ENCODE measurements around the gene PNMA8A.
"Not testable (repeated sequence)": the region's sequence is repeated elsewhere in the genome, so short reads cannot be mapped to it uniquely, and the experiment has no call there.

The PNMA8A gene

GRCh38 chr19:46441866-46442265 is 29.5 kb downstream of the PNMA8A start:
- H3K27me3 ChIP-seq (replicated peaks in 2 of 5; ENCODE audit: control insufficient read depth in 4 of 5, insufficient read depth in 5 of 5, low read length in 4 of 5), result no peaks in the 10 kb centered on the region
- H3K36me3 ChIP-seq (ENCODE audit: control insufficient read depth in 4 of 4, insufficient read depth in 4 of 4, low read length in 3 of 4), result no peaks in the 10 kb centered on the region
- no peak overlapping the region for H3K4me3 ChIP-seq (ENCODE audit: control insufficient read depth in 1 of 7, extremely low read depth in 1 of 7, insufficient read depth in 4 of 7, low read depth in 2 of 7, low read length in 6 of 7)
- peaks cover 0 to 3% (median 0%) of the 10 kb centered on the region in 4 experiments for H3K4me1 ChIP-seq (ENCODE audit: control extremely low read depth in 1 of 4, control insufficient read depth in 4 of 4, insufficient read depth in 4 of 4, low read length in 3 of 4)
- WGBS (ENCODE audit: insufficient coverage), result no CpG with 5 or more reads among the region's 1 CpG
- H3K9me3 ChIP-seq (ENCODE audit: control extremely low read depth in 1 of 5, control insufficient read depth in 4 of 5, insufficient read depth in 2 of 5, low read depth in 1 of 5, low read length in 4 of 5), result no peaks in the 10 kb centered on the region
- ChIA-PET CTCF (interaction anchor here (0.6 kb wide), 1 partner anchor 11 kb away, joined by 4 read pairs; no protein-coding TSS in a partner anchor), POLR2A (no interaction called here)
- no peak for DNase-seq
- H3K27ac ChIP-seq (ENCODE audit: insufficient read depth in 1 of 2, low read depth in 1 of 2, low read length in 2 of 2, poor library complexity in 1 of 2, severe bottlenecking in 2 of 2), result no peak overlapping the region

GRCh38 chr19:46435689-46436088 is 35.7 kb downstream of the PNMA8A start:
- H3K4me3 ChIP-seq (ENCODE audit: control insufficient read depth in 1 of 7, extremely low read depth in 1 of 7, insufficient read depth in 4 of 7, low read depth in 2 of 7, low read length in 6 of 7); H3K36me3 ChIP-seq (ENCODE audit: control insufficient read depth in 4 of 4, insufficient read depth in 4 of 4, low read length in 3 of 4); DNase-seq; H3K27ac ChIP-seq (ENCODE audit: insufficient read depth in 1 of 2, low read depth in 1 of 2, low read length in 2 of 2, poor library complexity in 1 of 2, severe bottlenecking in 2 of 2); H3K9me3 ChIP-seq (ENCODE audit: control extremely low read depth in 1 of 5, control insufficient read depth in 4 of 5, insufficient read depth in 2 of 5, low read depth in 1 of 5, low read length in 4 of 5); H3K4me1 ChIP-seq (ENCODE audit: control extremely low read depth in 1 of 4, control insufficient read depth in 4 of 4, insufficient read depth in 4 of 4, low read length in 3 of 4); POLR2A ChIA-PET: not testable (repeated sequence)
- CTCF ChIA-PET, result interaction anchor here (1.0 to 2.0 kb wide), 2 partner anchors 14 to 33 kb away, joined by 3 to 5 read pairs; no protein-coding TSS in a partner anchor
- 100% methylated on average over 2 of the region's 4 CpGs for WGBS (ENCODE audit: insufficient coverage)
- peaks cover 0 to 13% (median 5%) of the 10 kb centered on the region in 5 experiments for H3K27me3 ChIP-seq (replicated peaks in 2 of 5; ENCODE audit: control insufficient read depth in 4 of 5, insufficient read depth in 5 of 5, low read length in 4 of 5)

GRCh38 chr19:46435009-46435408 is 36.4 kb downstream of the PNMA8A start:
- H3K27me3 ChIP-seq (replicated peaks in 2 of 5; ENCODE audit: control insufficient read depth in 4 of 5, insufficient read depth in 5 of 5, low read length in 4 of 5), result peaks cover 0 to 18% (median 9%) of the 10 kb centered on the region in 5 experiments
- H3K36me3 ChIP-seq (ENCODE audit: control insufficient read depth in 4 of 4, insufficient read depth in 4 of 4, low read length in 3 of 4), result no peaks in the 10 kb centered on the region
- no peak for DNase-seq
- 78% methylated on average over 4 of the region's 6 CpGs for WGBS (ENCODE audit: insufficient coverage)
- no peak overlapping the region for H3K4me3 ChIP-seq (ENCODE audit: control insufficient read depth in 1 of 7, extremely low read depth in 1 of 7, insufficient read depth in 4 of 7, low read depth in 2 of 7, low read length in 6 of 7)
- H3K9me3 ChIP-seq (ENCODE audit: control extremely low read depth in 1 of 5, control insufficient read depth in 4 of 5, insufficient read depth in 2 of 5, low read depth in 1 of 5, low read length in 4 of 5), result no peaks in the 10 kb centered on the region
- POLR2A ChIA-PET, result no interaction called here
- no peaks in the 10 kb centered on the region for H3K4me1 ChIP-seq (ENCODE audit: control extremely low read depth in 1 of 4, control insufficient read depth in 4 of 4, insufficient read depth in 4 of 4, low read length in 3 of 4)
- no peak overlapping the region for H3K27ac ChIP-seq (ENCODE audit: insufficient read depth in 1 of 2, low read depth in 1 of 2, low read length in 2 of 2, poor library complexity in 1 of 2, severe bottlenecking in 2 of 2)
- CTCF ChIA-PET, result interaction anchor here (1.0 to 1.3 kb wide), 2 partner anchors 14 to 79 kb away, joined by 3 read pairs; no protein-coding TSS in a partner anchor

- DNase-seq; H3K4me1 ChIP-seq (ENCODE audit: control extremely low read depth in 1 of 4, control insufficient read depth in 4 of 4, insufficient read depth in 4 of 4, low read length in 3 of 4); H3K36me3 ChIP-seq (ENCODE audit: control insufficient read depth in 4 of 4, insufficient read depth in 4 of 4, low read length in 3 of 4); H3K9me3 ChIP-seq (ENCODE audit: control extremely low read depth in 1 of 5, control insufficient read depth in 4 of 5, insufficient read depth in 2 of 5, low read depth in 1 of 5, low read length in 4 of 5); H3K4me3 ChIP-seq (ENCODE audit: control insufficient read depth in 1 of 7, extremely low read depth in 1 of 7, insufficient read depth in 4 of 7, low read depth in 2 of 7, low read length in 6 of 7); H3K27ac ChIP-seq (ENCODE audit: insufficient read depth in 1 of 2, low read depth in 1 of 2, low read length in 2 of 2, poor library complexity in 1 of 2, severe bottlenecking in 2 of 2); POLR2A ChIA-PET: not testable (repeated sequence)
- CTCF ChIA-PET, result interaction anchor here (1.3 to 2.4 kb wide), 2 partner anchors 31 to 81 kb away, joined by 3 to 15 read pairs; no protein-coding TSS in a partner anchor
- 81% methylated on average over 7 of the region's 7 CpGs for WGBS (ENCODE audit: insufficient coverage)
- H3K27me3 ChIP-seq (replicated peaks in 2 of 5; ENCODE audit: control insufficient read depth in 4 of 5, insufficient read depth in 5 of 5, low read length in 4 of 5), result peaks cover 0 to 29% (median 13%) of the 10 kb centered on the region in 5 experiments
Observed at GRCh38 chr19:46433470-46433869, 37.9 kb downstream of the PNMA8A start.

GRCh38 chr19:46431824-46432223 is 39.5 kb downstream of the PNMA8A start:
- ChIA-PET POLR2A (interaction anchor here (0.6 kb wide), 1 partner anchor 311 kb away, joined by 3 read pairs; no protein-coding TSS in a partner anchor), CTCF (interaction anchor here (0.7 to 2.4 kb wide), 4 partner anchors 14 to 138 kb away, joined by 3 to 15 read pairs (median 4); partner anchors contain the start of gene CCDC8)
- WGBS (ENCODE audit: insufficient coverage), result 44% methylated on average over 3 of the region's 10 CpGs

GRCh38 chr19:46429999-46430398 is 41.4 kb downstream of the PNMA8A start:
- no peak for DNase-seq
- POLR2A ChIA-PET, result no interaction called here
- H3K9me3 ChIP-seq (ENCODE audit: control extremely low read depth in 1 of 5, control insufficient read depth in 4 of 5, insufficient read depth in 2 of 5, low read depth in 1 of 5, low read length in 4 of 5), result no peaks in the 10 kb centered on the region
- H3K4me1 ChIP-seq (ENCODE audit: control extremely low read depth in 1 of 4, control insufficient read depth in 4 of 4, insufficient read depth in 4 of 4, low read length in 3 of 4), result peaks cover 0 to 23% (median 15%) of the 10 kb centered on the region in 4 experiments
- no peak overlapping the region for H3K27ac ChIP-seq (ENCODE audit: insufficient read depth in 1 of 2, low read depth in 1 of 2, low read length in 2 of 2, poor library complexity in 1 of 2, severe bottlenecking in 2 of 2)
- 94% methylated on average over 2 of the region's 4 CpGs for WGBS (ENCODE audit: insufficient coverage)
- no peaks in the 10 kb centered on the region for H3K36me3 ChIP-seq (ENCODE audit: control insufficient read depth in 4 of 4, insufficient read depth in 4 of 4, low read length in 3 of 4)
- H3K27me3 ChIP-seq (replicated peaks in 2 of 5; ENCODE audit: control insufficient read depth in 4 of 5, insufficient read depth in 5 of 5, low read length in 4 of 5), result peaks cover 4 to 58% (median 22%) of the 10 kb centered on the region in 5 experiments
- H3K4me3 ChIP-seq (ENCODE audit: control insufficient read depth in 1 of 7, extremely low read depth in 1 of 7, insufficient read depth in 4 of 7, low read depth in 2 of 7, low read length in 6 of 7), result no peak overlapping the region
- CTCF ChIA-PET, result no interaction called here

More at GRCh38 chr19:46431824-46432223, 39.5 kb downstream of the PNMA8A start:
- Histone ChIP-seq H3K27ac (ENCODE audit: insufficient read depth in 1 of 2, low read depth in 1 of 2, low read length in 2 of 2, poor library complexity in 1 of 2, severe bottlenecking in 2 of 2) (no peak overlapping the region), H3K27me3 (replicated peaks in 2 of 5; ENCODE audit: control insufficient read depth in 4 of 5, insufficient read depth in 5 of 5, low read length in 4 of 5) (peaks cover 4 to 46% (median 18%) of the 10 kb centered on the region in 5 experiments), H3K36me3 (ENCODE audit: control insufficient read depth in 4 of 4, insufficient read depth in 4 of 4, low read length in 3 of 4) (no peaks in the 10 kb centered on the region), H3K4me3 (ENCODE audit: control insufficient read depth in 1 of 7, extremely low read depth in 1 of 7, insufficient read depth in 4 of 7, low read depth in 2 of 7, low read length in 6 of 7) (no peak overlapping the region), H3K4me1 (ENCODE audit: control extremely low read depth in 1 of 4, control insufficient read depth in 4 of 4, insufficient read depth in 4 of 4, low read length in 3 of 4) (peaks cover 0 to 14% (median 8%) of the 10 kb centered on the region in 4 experiments), H3K9me3 (ENCODE audit: control extremely low read depth in 1 of 5, control insufficient read depth in 4 of 5, insufficient read depth in 2 of 5, low read depth in 1 of 5, low read length in 4 of 5) (no peaks in the 10 kb centered on the region)
- peak in 2 of 3 donors; percentile 32 to 41 for DNase-seq

GRCh38 chr19:46428239-46429135 is 42.9 kb downstream of the PNMA8A start, which contains the start of gene PNMA8C:
Gene PNMA8C, minus strand, starts transcription at chr19:46428936. Its CDS starts 577 bp downstream, at chr19:46428359.
- no peaks in the 10 kb centered on the region for H3K9me3 ChIP-seq (ENCODE audit: control extremely low read depth in 1 of 5, control insufficient read depth in 4 of 5, insufficient read depth in 2 of 5, low read depth in 1 of 5, low read length in 4 of 5)
- H3K36me3 ChIP-seq (ENCODE audit: control insufficient read depth in 4 of 4, insufficient read depth in 4 of 4, low read length in 3 of 4), result no peaks in the 10 kb centered on the region
- H3K27me3 ChIP-seq (replicated peaks in 2 of 5; ENCODE audit: control insufficient read depth in 4 of 5, insufficient read depth in 5 of 5, low read length in 4 of 5), result peaks cover 4 to 63% (median 26%) of the 10 kb centered on the region in 5 experiments
- POLR2A ChIA-PET, result no interaction called here
- H3K4me3 ChIP-seq (ENCODE audit: control insufficient read depth in 1 of 7, extremely low read depth in 1 of 7, insufficient read depth in 4 of 7, low read depth in 2 of 7, low read length in 6 of 7), result peak within 1 kb of the TSS in 4 of 7 experiments; percentile 8 to 69 (median 46)
- H3K4me1 ChIP-seq (ENCODE audit: control extremely low read depth in 1 of 4, control insufficient read depth in 4 of 4, insufficient read depth in 4 of 4, low read length in 3 of 4), result peaks cover 0 to 23% (median 15%) of the 10 kb centered on the region in 4 experiments
- WGBS (ENCODE audit: insufficient coverage), result 26% methylated on average over 45 of the region's 52 CpGs
- DNase-seq, result peak; percentile 72 to 87 (median 78)
- CTCF ChIA-PET, result no interaction called here
- H3K27ac ChIP-seq (ENCODE audit: insufficient read depth in 1 of 2, low read depth in 1 of 2, low read length in 2 of 2, poor library complexity in 1 of 2, severe bottlenecking in 2 of 2), result no peak within 1 kb of the TSS

Measured in common myeloid progenitor, CD34-positive (primary cell).